ENCODE results near the gene MMP20.
"Not testable (repeated sequence)": the region's sequence is repeated elsewhere in the genome, so short reads cannot be mapped to it uniquely, and the experiment has no call there.

The MMP20 gene

GRCh38 chr11:102625177-102625576, at the start of gene MMP20:
Gene MMP20 (minus strand): TSS chr11:102625332. CDS start chr11:102625319, 13 bp downstream.
- DNase-seq (ENCODE audit: low read depth), result no peak

GRCh38 chr11:102669664-102670063, 44.5 kb upstream of the MMP20 start:
- no peak for DNase-seq (ENCODE audit: low read depth)

GRCh38 chr11:102666331-102666957, 41.3 kb upstream of the MMP20 start:
- peak; percentile 31 for DNase-seq (ENCODE audit: low read depth)

- DNase-seq (ENCODE audit: low read depth), result no peak
Measured at GRCh38 chr11:102664001-102664752, 39.0 kb upstream of the MMP20 start.

GRCh38 chr11:102662607-102663006, 37.5 kb upstream of the MMP20 start:
- DNase-seq (ENCODE audit: low read depth), result no peak

GRCh38 chr11:102661040-102661439, 35.9 kb upstream of the MMP20 start:
- DNase-seq (ENCODE audit: low read depth), result no peak

GRCh38 chr11:102656528-102656927, 31.4 kb upstream of the MMP20 start:
- no peak for DNase-seq (ENCODE audit: low read depth)

- DNase-seq (ENCODE audit: low read depth), result no peak
Measured at GRCh38 chr11:102655547-102655946, 30.4 kb upstream of the MMP20 start.

- no peak for DNase-seq (ENCODE audit: low read depth)
Measured at GRCh38 chr11:102654761-102655160, 29.6 kb upstream of the MMP20 start.

GRCh38 chr11:102653744-102654291, 28.7 kb upstream of the MMP20 start:
- no peak for DNase-seq (ENCODE audit: low read depth)

- DNase-seq (ENCODE audit: low read depth), result no peak
Measured at GRCh38 chr11:102647430-102647829, 22.3 kb upstream of the MMP20 start.

- DNase-seq (ENCODE audit: low read depth), result no peak
Measured at GRCh38 chr11:102643941-102644340, 18.8 kb upstream of the MMP20 start.

GRCh38 chr11:102640946-102641345, 15.8 kb upstream of the MMP20 start:
- DNase-seq (ENCODE audit: low read depth), result no peak

- DNase-seq (ENCODE audit: low read depth), result no peak
Measured at GRCh38 chr11:102639656-102640055, 14.5 kb upstream of the MMP20 start.

GRCh38 chr11:102637731-102638130, 12.6 kb upstream of the MMP20 start:
- no peak for DNase-seq (ENCODE audit: low read depth)

GRCh38 chr11:102633385-102634026, 8.4 kb upstream of the MMP20 start:
- DNase-seq (ENCODE audit: low read depth), result no peak

- DNase-seq (ENCODE audit: low read depth), result no peak
Measured at GRCh38 chr11:102632026-102632425, 6.9 kb upstream of the MMP20 start.

- no peak for DNase-seq (ENCODE audit: low read depth)
Measured at GRCh38 chr11:102630598-102631448, 5.7 kb upstream of the MMP20 start.

- not testable (repeated sequence) for DNase-seq (ENCODE audit: low read depth)
Measured at GRCh38 chr11:102629908-102630307, 4.8 kb upstream of the MMP20 start.

- DNase-seq (ENCODE audit: low read depth), result no peak
Measured at GRCh38 chr11:102626676-102627075, 1.5 kb upstream of the MMP20 start.

- no peak for DNase-seq (ENCODE audit: low read depth)
Measured at GRCh38 chr11:102623998-102624397, 1.1 kb downstream of the MMP20 start.

- no peak for DNase-seq (ENCODE audit: low read depth)
Measured at GRCh38 chr11:102623128-102623527, 2.0 kb downstream of the MMP20 start.

Data from stromal cell of bone marrow (primary cell).